D721Med (cell line): ENCODE data around the gene MSI2.

ENCODE experiments used
- DNase-seq: peaks from one replicate; pipeline ENCODE4 v3.0.0; 2011; ENCODE audit warnings: low spot score; ENCODE audit not compliant: insufficient read length
- FAIRE-seq: peaks from 2 replicates; lab custom pipeline; 2011; peaks lifted over from hg19 to GRCh38; lab: Jason Lieb, UNC
- CTCF ChIP-seq: IDR thresholded peaks from 2 replicates; pipeline ENCODE4 v1.5.1; 2012; ENCODE audit warnings: mild to moderate bottlenecking, control low read depth; ENCODE audit not compliant: insufficient read depth; ENCODE audit errors: missing control alignments

The MSI2 gene

GRCh38 chr17:57424777-57425188, 168.5 kb downstream of the MSI2 start:
- no peak for DNase-seq
- TF ChIP-seq CTCF: no peak
- no peak for FAIRE-seq

- no peak for TF ChIP-seq CTCF
- DNase-seq (no peak), FAIRE-seq (no peak)
Measured at GRCh38 chr17:57425431-57425830, 169.1 kb downstream of the MSI2 start.

GRCh38 chr17:57425903-57426880, 169.9 kb downstream of the MSI2 start:
- no peak for TF ChIP-seq CTCF
- no peak for FAIRE-seq
- no peak for DNase-seq

- no peak for TF ChIP-seq CTCF
- no peak for FAIRE-seq
Measured at GRCh38 chr17:57429966-57430365, 173.6 kb downstream of the MSI2 start.

GRCh38 chr17:57431415-57431814, 175.1 kb downstream of the MSI2 start:
- FAIRE-seq: no peak
- DNase-seq: no peak
- no peak for TF ChIP-seq CTCF

More at GRCh38 chr17:57429966-57430365, 173.6 kb downstream of the MSI2 start:
- DNase-seq: no peak

- FAIRE-seq: no peak
- TF ChIP-seq CTCF: no peak
- no peak for DNase-seq
Measured at GRCh38 chr17:57432507-57433277, 176.4 kb downstream of the MSI2 start.
